Activated CD8-positive, alpha-beta T cell treated with anti-CD3 and anti-CD28 coated beads for 36 hours (primary cell): ENCODE data around the gene TRIM52. TPM values are rescaled to one million over a fixed set of nuclear protein-coding genes. Genes with fewer than 3 reads are reported as not detected.
A peak's percentile ranks its signal among the peaks of the same experiment; 100 is the strongest.
"Not testable (repeated sequence)": the region's sequence is repeated elsewhere in the genome, so short reads cannot be mapped to it uniquely, and the experiment has no call there.

Experiments used
- ATAC-seq: fragments of 200-7000 bp; cut with Tn5 transposase; one replicate; pipeline ENCODE4 v1.10.0; 2021; ENCODE audit warnings: mild to moderate bottlenecking, moderate library complexity
- CTCF ChIA-PET: fragments of 350-600 bp; sonication (Branson Sonifier 250); formaldehyde crosslinking; loops from one replicate; lab custom pipeline; 2021; ENCODE audit warnings: antibody characterized with exemption; lab: Charles Lee
- POLR2A ChIA-PET: fragments of 350-600 bp; sonication (Branson Sonifier 250); formaldehyde crosslinking; loops from one replicate; lab custom pipeline; 2021; ENCODE audit warnings: antibody characterized with exemption; lab: Charles Lee
- DNase-seq: peaks from one replicate; pipeline ENCODE4 v3.0.0-alpha.2; 2020
- H3K27ac Mint-ChIP-seq: one replicate; pipeline ENCODE4 v1.8.0; 2021; ENCODE audit warnings: mild to moderate bottlenecking, mixed read lengths
- H3K27me3 Mint-ChIP-seq: one replicate; pipeline ENCODE4 v1.8.0; 2021; ENCODE audit warnings: mixed read lengths
- H3K36me3 Mint-ChIP-seq: one replicate; pipeline ENCODE4 v1.8.0; 2021; ENCODE audit warnings: low read depth, mixed read lengths
- H3K4me1 Mint-ChIP-seq: one replicate; pipeline ENCODE4 v1.8.0; 2021; ENCODE audit warnings: low read depth, mixed read lengths
- H3K4me3 Mint-ChIP-seq: one replicate; pipeline ENCODE4 v1.8.0; 2021; ENCODE audit warnings: mild to moderate bottlenecking, moderate library complexity, mixed read lengths
- H3K9me3 Mint-ChIP-seq: one replicate; pipeline ENCODE4 v1.8.0; 2021; ENCODE audit warnings: mixed read lengths
- CTCF ChIP-seq: fragments of 200-600 bp; IDR thresholded peaks from one replicate; pipeline ENCODE4 v1.8.0; 2022; ENCODE audit warnings: antibody characterized with exemption, mild to moderate bottlenecking
- intact Hi-C: fragments of 100-400 bp; cut with micrococcal nuclease; formaldehyde crosslinking; loops from one replicate; pipeline ENCODE4 v1.10.0; 2022
- total RNA-seq, 2 experiments: library from RNA; stranded (reverse); gene quantifications; one replicate each; pipeline ENCODE4 v1.2.3, GENCODE V29; 2021

The TRIM52 gene
- total RNA-seq, 2 experiments from 2014 or later = 13.2 to 13.8 TPM

- Mint-ChIP-seq H3K4me3 (peak overlapping the region; percentile 87), H3K9me3 (no peaks in the 10 kb centered on the region), H3K27me3 (peaks cover 5% of the 10 kb centered on the region), H3K36me3 (peaks cover 6% of the 10 kb centered on the region), H3K27ac (peak overlapping the region; percentile 84), H3K4me1 (peaks cover 46% of the 10 kb centered on the region)
- POLR2A ChIA-PET = interaction anchor here (0.6 to 2.4 kb wide), 7 partner anchors 10 to 59 kb away, joined by 3 to 18 read pairs (median 3); no protein-coding TSS in a partner anchor
- ATAC-seq (peak; percentile 4), DNase-seq (peak; percentile 85)
- intact Hi-C loops = no loop called here
- CTCF ChIA-PET = no interaction called here
- peak; percentile 13 for TF ChIP-seq CTCF
Observed at GRCh38 chr5:181217111-181217802, 43.7 kb downstream of the TRIM52 start.

- intact Hi-C loops = no loop called here
- ATAC-seq = peak; percentile 5
- Mint-ChIP-seq H3K4me3 (peak overlapping the region; percentile 87), H3K4me1 (peaks cover 38% of the 10 kb centered on the region), H3K27ac (peak overlapping the region; percentile 73), H3K9me3 (no peaks in the 10 kb centered on the region), H3K27me3 (no peaks in the 10 kb centered on the region), H3K36me3 (peaks cover 3% of the 10 kb centered on the region)
- DNase-seq = peak; percentile 58
- TF ChIP-seq CTCF = no peak
- CTCF ChIA-PET = interaction anchor here (1.0 kb wide), 2 partner anchors 9 to 27 kb away, joined by 4 to 7 read pairs; no protein-coding TSS in a partner anchor
- POLR2A ChIA-PET = interaction anchor here (0.7 to 2.4 kb wide), 7 partner anchors 9 to 29 kb away, joined by 3 to 18 read pairs (median 3); no protein-coding TSS in a partner anchor
Observed at GRCh38 chr5:181215997-181216989, 44.6 kb downstream of the TRIM52 start.

GRCh38 chr5:181214249-181214648 lies 46.7 kb downstream of the TRIM52 start:
- H3K27ac Mint-ChIP-seq = not testable (repeated sequence)

GRCh38 chr5:181212934-181213333 lies 48.0 kb downstream of the TRIM52 start:
- DNase-seq = no peak
- no peak for ATAC-seq
- intact Hi-C loops = no loop called here
- no peak for TF ChIP-seq CTCF
- Mint-ChIP-seq H3K4me3 (no peak overlapping the region), H3K36me3 (no peaks in the 10 kb centered on the region), H3K4me1 (peaks cover 27% of the 10 kb centered on the region), H3K27ac (no peak overlapping the region), H3K27me3 (no peaks in the 10 kb centered on the region), H3K9me3 (no peaks in the 10 kb centered on the region)
- ChIA-PET POLR2A (interaction anchor here (0.6 to 1.2 kb wide), 2 partner anchors 31 to 33 kb away, joined by 3 to 4 read pairs; no protein-coding TSS in a partner anchor), CTCF (interaction anchor here (1.9 kb wide), 1 partner anchor 21 kb away, joined by 7 read pairs; no protein-coding TSS in a partner anchor)

More at GRCh38 chr5:181214249-181214648, 46.7 kb downstream of the TRIM52 start:
- H3K4me3 Mint-ChIP-seq, H3K9me3 Mint-ChIP-seq, H3K36me3 Mint-ChIP-seq, ATAC-seq, H3K27me3 Mint-ChIP-seq, intact Hi-C loops, CTCF ChIA-PET, DNase-seq: not testable (repeated sequence)
- POLR2A ChIA-PET = interaction anchor here (0.9 to 1.4 kb wide), 2 partner anchors 23 to 25 kb away, joined by 3 to 4 read pairs; no protein-coding TSS in a partner anchor
- H3K4me1 Mint-ChIP-seq = peaks cover 27% of the 10 kb centered on the region

- Mint-ChIP-seq H3K36me3 (peaks cover 4% of the 10 kb centered on the region), H3K27me3 (peaks cover 4% of the 10 kb centered on the region), H3K4me1 (peaks cover 26% of the 10 kb centered on the region), H3K4me3 (no peak overlapping the region), H3K27ac (no peak overlapping the region), H3K9me3 (no peaks in the 10 kb centered on the region)
- no peak for ATAC-seq
- intact Hi-C loops = no loop called here
- ChIA-PET POLR2A (interaction anchor here (1.2 kb wide), 1 partner anchor 33 kb away, joined by 4 read pairs; no protein-coding TSS in a partner anchor), CTCF (interaction anchor here (1.6 to 1.9 kb wide), 2 partner anchors 20 to 27 kb away, joined by 4 to 7 read pairs; no protein-coding TSS in a partner anchor)
- no peak for TF ChIP-seq CTCF
- DNase-seq = no peak
Observed at GRCh38 chr5:181212080-181212479, 48.9 kb downstream of the TRIM52 start.
